H9 (cell line): ENCODE data around the gene MYB. TPM values are rescaled to one million over a fixed set of nuclear protein-coding genes. Genes with fewer than 3 reads are reported as not detected.

Experiments
- DNase-seq: peaks from one replicate; pipeline ENCODE4 v3.0.0-alpha.2; 2017
- H2AFZ ChIP-seq: one replicate; pipeline ENCODE4 v1.6.1; 2013; ENCODE audit warnings: mild to moderate bottlenecking, low read length, control low read depth, moderate library complexity
- H2AK5ac ChIP-seq: 2 replicates; pipeline ENCODE4 v1.6.1; 2013; ENCODE audit warnings: low read length, control low read depth, mixed read lengths; ENCODE audit not compliant: insufficient read length
- H2BK120ac ChIP-seq: one replicate; pipeline ENCODE4 v1.6.1; 2013; ENCODE audit warnings: low read depth, mild to moderate bottlenecking, low read length, control low read depth, inconsistent platforms; ENCODE audit not compliant: poor library complexity, severe bottlenecking
- H2BK12ac ChIP-seq: 2 replicates; pipeline ENCODE4 v1.6.1; 2013; ENCODE audit warnings: low read length, control low read depth, mixed read lengths, low read depth; ENCODE audit not compliant: insufficient read length
- H2BK15ac ChIP-seq: 2 replicates; pipeline ENCODE4 v1.6.1; 2013; ENCODE audit warnings: low read depth, low read length, control low read depth
- H2BK20ac ChIP-seq: one replicate; pipeline ENCODE4 v1.6.1; 2013; ENCODE audit warnings: low read depth, mild to moderate bottlenecking, low read length, control low read depth, inconsistent platforms; ENCODE audit not compliant: poor library complexity, severe bottlenecking
- H2BK5ac ChIP-seq: 2 replicates; pipeline ENCODE4 v1.6.1; 2013; ENCODE audit warnings: low read length, control low read depth, mixed read lengths; ENCODE audit not compliant: insufficient read length
- H3K14ac ChIP-seq: 2 replicates; pipeline ENCODE4 v1.6.1; 2013; ENCODE audit warnings: low read length, control low read depth; ENCODE audit not compliant: insufficient read depth
- H3K18ac ChIP-seq: 2 replicates; pipeline ENCODE4 v1.6.1; 2013; ENCODE audit warnings: low read depth, mild to moderate bottlenecking, mixed read lengths, low read length, control low read depth; ENCODE audit not compliant: insufficient read length
- H3K23ac ChIP-seq: 2 replicates; pipeline ENCODE4 v1.6.1; 2013; ENCODE audit warnings: low read length, control low read depth, mixed read lengths, low read depth; ENCODE audit not compliant: insufficient read length
- H3K23me2 ChIP-seq: 2 replicates; pipeline ENCODE4 v1.6.1; 2013; ENCODE audit warnings: low read depth, mild to moderate bottlenecking, mixed read lengths, low read length, control low read depth; ENCODE audit not compliant: insufficient read length, poor library complexity, severe bottlenecking
- H3K27ac ChIP-seq: 2 replicates; pipeline ENCODE4 v1.5.1; 2013; ENCODE audit warnings: low read length, control low read depth, mixed read lengths, low read depth; ENCODE audit not compliant: insufficient read length
- H3K27me3 ChIP-seq: 2 replicates; pipeline ENCODE4 v1.6.1; 2013; ENCODE audit warnings: low read length, control low read depth, inconsistent platforms; ENCODE audit not compliant: insufficient read depth
- H3K4ac ChIP-seq: 2 replicates; pipeline ENCODE4 v1.6.1; 2013; ENCODE audit warnings: low read depth, mild to moderate bottlenecking, control low read depth, inconsistent platforms, low read length, moderate library complexity
- H3K4me1 ChIP-seq: 2 replicates; pipeline ENCODE4 v1.6.1; 2013; ENCODE audit warnings: low read length, control low read depth, inconsistent platforms; ENCODE audit not compliant: insufficient read depth
- H3K4me2 ChIP-seq: 2 replicates; pipeline ENCODE4 v1.6.1; 2013; ENCODE audit warnings: low read length, control low read depth, mixed read lengths; ENCODE audit not compliant: insufficient read length, insufficient read depth
- H3K56ac ChIP-seq: 2 replicates; pipeline ENCODE4 v1.6.1; 2013; ENCODE audit warnings: low read depth, mild to moderate bottlenecking, mixed read lengths, low read length, control low read depth; ENCODE audit not compliant: insufficient read length
- H3K79me1 ChIP-seq: 2 replicates; pipeline ENCODE4 v1.6.1; 2013; ENCODE audit warnings: low read depth, mild to moderate bottlenecking, moderate library complexity, low read length, control low read depth, inconsistent platforms; ENCODE audit not compliant: insufficient read depth, poor library complexity, severe bottlenecking
- H3K79me2 ChIP-seq: 2 replicates; pipeline ENCODE4 v1.6.1; 2013; ENCODE audit warnings: low read length, control low read depth, inconsistent platforms; ENCODE audit not compliant: insufficient read depth
- H3K9ac ChIP-seq: 2 replicates; pipeline ENCODE4 v1.6.1; 2013; ENCODE audit warnings: low read length, control low read depth, mixed read lengths; ENCODE audit not compliant: insufficient read length; ENCODE audit errors: extremely low read depth
- H3K9me3 ChIP-seq: one replicate; pipeline ENCODE4 v1.6.1; 2013; ENCODE audit warnings: low read depth, low read length, inconsistent platforms; ENCODE audit not compliant: control insufficient read depth
- H3T11ph ChIP-seq: one replicate; pipeline ENCODE4 v1.6.1; 2013; ENCODE audit warnings: mild to moderate bottlenecking, low read length, control low read depth, inconsistent platforms
- H4K20me1 ChIP-seq: one replicate; pipeline ENCODE4 v1.6.1; 2013; ENCODE audit not compliant: control insufficient read depth, insufficient read length, insufficient read depth
- H4K5ac ChIP-seq: 2 replicates; pipeline ENCODE4 v1.6.1; 2013; ENCODE audit warnings: low read depth, mild to moderate bottlenecking, mixed read lengths, low read length, control low read depth; ENCODE audit not compliant: insufficient read length
- H4K8ac ChIP-seq: replicated peaks from 2 replicates; pipeline ENCODE4 v1.6.1; 2013; ENCODE audit warnings: low read length, control low read depth, mixed read lengths, low read depth; ENCODE audit not compliant: insufficient read length
- H4K91ac ChIP-seq: 2 replicates; pipeline ENCODE4 v1.6.1; 2013; ENCODE audit warnings: low read depth, mild to moderate bottlenecking, moderate library complexity, mixed read lengths, low read length, control low read depth; ENCODE audit not compliant: insufficient read length
- H3K27ac Mint-ChIP-seq, 3 experiments: 2 replicates in 2 of 3; 3 replicates in 1 of 3; pipeline ENCODE4 v1.8.0; 2020 to 2021; ENCODE audit warnings: mixed read lengths in 3 of 3, mild to moderate bottlenecking in 1 of 3, moderate library complexity in 1 of 3
- H3K27me3 Mint-ChIP-seq: 2 replicates; pipeline ENCODE4 v1.8.0; 2021; ENCODE audit warnings: low read depth, mild to moderate bottlenecking, moderate library complexity, mixed read lengths
- H3K36me3 Mint-ChIP-seq, 3 experiments: 2 replicates in 2 of 3; 3 replicates in 1 of 3; pipeline ENCODE4 v1.8.0; 2020 to 2021; ENCODE audit warnings: low read depth in 3 of 3, mixed read lengths in 3 of 3; ENCODE audit not compliant: insufficient read depth in 1 of 3
- H3K4me1 Mint-ChIP-seq, 2 experiments: 2 replicates each; pipeline ENCODE4 v1.8.0; 2020; ENCODE audit warnings: mixed read lengths in 2 of 2
- H3K4me3 Mint-ChIP-seq, 2 experiments: 2 replicates in 1 of 2; 3 replicates in 1 of 2; pipeline ENCODE4 v1.8.0; 2020 to 2021; ENCODE audit warnings: mild to moderate bottlenecking in 2 of 2, mixed read lengths in 2 of 2, moderate library complexity in 1 of 2
- H3K9me3 Mint-ChIP-seq, 2 experiments: 2 replicates in 1 of 2; 3 replicates in 1 of 2; pipeline ENCODE4 v1.8.0; 2020; ENCODE audit warnings: mild to moderate bottlenecking in 2 of 2, mixed read lengths in 2 of 2, moderate library complexity in 1 of 2
- total RNA-seq: library from RNA; stranded (reverse); gene quantifications from 2 replicates; pipeline ENCODE4 v1.2.1, GENCODE V29; 2021
- TF ChIP-seq, protein P1 (sequence below): fragments of 200-600 bp; sonication (generic); conservative IDR thresholded peaks from 3 replicates; pipeline ENCODE4 v1.8.0; 2021; ENCODE audit warnings: antibody characterized with exemption, mild to moderate bottlenecking

The MYB gene
- total RNA-seq, 1 experiment from 2014 or later, result 5.8 TPM

- no peak overlapping the region for H3K18ac ChIP-seq
- Mint-ChIP-seq H3K36me3 (no peaks in the 10 kb centered on the region), H3K4me3 (no peak overlapping the region), H3K4me1 (no peaks in the 10 kb centered on the region), H3K27ac (no peak overlapping the region), H3K9me3 (no peaks in the 10 kb centered on the region), H3K27me3 (no peaks in the 10 kb centered on the region)
- TF ChIP-seq, protein P1, sequence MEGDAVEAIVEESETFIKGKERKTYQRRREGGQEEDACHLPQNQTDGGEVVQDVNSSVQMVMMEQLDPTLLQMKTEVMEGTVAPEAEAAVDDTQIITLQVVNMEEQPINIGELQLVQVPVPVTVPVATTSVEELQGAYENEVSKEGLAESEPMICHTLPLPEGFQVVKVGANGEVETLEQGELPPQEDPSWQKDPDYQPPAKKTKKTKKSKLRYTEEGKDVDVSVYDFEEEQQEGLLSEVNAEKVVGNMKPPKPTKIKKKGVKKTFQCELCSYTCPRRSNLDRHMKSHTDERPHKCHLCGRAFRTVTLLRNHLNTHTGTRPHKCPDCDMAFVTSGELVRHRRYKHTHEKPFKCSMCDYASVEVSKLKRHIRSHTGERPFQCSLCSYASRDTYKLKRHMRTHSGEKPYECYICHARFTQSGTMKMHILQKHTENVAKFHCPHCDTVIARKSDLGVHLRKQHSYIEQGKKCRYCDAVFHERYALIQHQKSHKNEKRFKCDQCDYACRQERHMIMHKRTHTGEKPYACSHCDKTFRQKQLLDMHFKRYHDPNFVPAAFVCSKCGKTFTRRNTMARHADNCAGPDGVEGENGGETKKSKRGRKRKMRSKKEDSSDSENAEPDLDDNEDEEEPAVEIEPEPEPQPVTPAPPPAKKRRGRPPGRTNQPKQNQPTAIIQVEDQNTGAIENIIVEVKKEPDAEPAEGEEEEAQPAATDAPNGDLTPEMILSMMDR, result no peak
- no peak overlapping the region for H2AFZ ChIP-seq
- H3T11ph ChIP-seq, result no peak overlapping the region
- no peaks in the 10 kb centered on the region for H4K20me1 ChIP-seq
- no peak overlapping the region for H2BK15ac ChIP-seq
- H3K9ac ChIP-seq, result no peak overlapping the region
- no peak overlapping the region for H4K8ac ChIP-seq
- no peak overlapping the region for H3K14ac ChIP-seq
- no peak overlapping the region for H4K5ac ChIP-seq
- no peak overlapping the region for H3K4ac ChIP-seq
- no peak overlapping the region for H2BK5ac ChIP-seq
- H4K91ac ChIP-seq, result no peak overlapping the region
- no peaks in the 10 kb centered on the region for H3K79me2 ChIP-seq
- H3K56ac ChIP-seq, result no peak overlapping the region
- DNase-seq, result no peak
- H3K23ac ChIP-seq, result no peak overlapping the region
- H2BK12ac ChIP-seq, result no peak overlapping the region
- no peaks in the 10 kb centered on the region for H3K4me1 ChIP-seq
- no peak overlapping the region for H2BK20ac ChIP-seq
- no peaks in the 10 kb centered on the region for H3K27me3 ChIP-seq
- no peak overlapping the region for H2BK120ac ChIP-seq
- no peak overlapping the region for H3K4me2 ChIP-seq
- no peak overlapping the region for H3K27ac ChIP-seq
- H3K79me1 ChIP-seq, result no peaks in the 10 kb centered on the region
- H3K23me2 ChIP-seq, result no peaks in the 10 kb centered on the region
- no peaks in the 10 kb centered on the region for H3K9me3 ChIP-seq
- H2AK5ac ChIP-seq, result no peak overlapping the region
Measured at GRCh38 chr6:135168766-135169165, 12.3 kb upstream of the MYB start.
